Prostate gland (tissue), 2 donors: ENCODE data around the gene CHST2.

ENCODE experiments used
- POLR2A ChIP-seq: fragments of 450-650 bp; IDR thresholded peaks from one replicate; pipeline ENCODE4 v1.6.1; 2016; ENCODE audit warnings: antibody characterized with exemption, mild to moderate bottlenecking
- POLR2AphosphoS5 ChIP-seq: sonication (generic); formaldehyde crosslinking; IDR thresholded peaks from one replicate; pipeline ENCODE4 v1.6.1; 2017; ENCODE audit warnings: antibody characterized with exemption
- TF ChIP-seq, protein P1 (sequence below), 4 experiments: fragments of 200-600 bp in 2 of 4; fragments of 450-650 bp in 2 of 4; sonication (generic) in 2 of 4; IDR thresholded peaks; 1 replicate in 3 of 4; 2 replicates in 1 of 4; pipeline ENCODE4 v1.5.1; 2016 to 2019; ENCODE audit warnings: antibody characterized with exemption in 4 of 4, mild to moderate bottlenecking in 2 of 4, moderate library complexity in 2 of 4

DNA sequence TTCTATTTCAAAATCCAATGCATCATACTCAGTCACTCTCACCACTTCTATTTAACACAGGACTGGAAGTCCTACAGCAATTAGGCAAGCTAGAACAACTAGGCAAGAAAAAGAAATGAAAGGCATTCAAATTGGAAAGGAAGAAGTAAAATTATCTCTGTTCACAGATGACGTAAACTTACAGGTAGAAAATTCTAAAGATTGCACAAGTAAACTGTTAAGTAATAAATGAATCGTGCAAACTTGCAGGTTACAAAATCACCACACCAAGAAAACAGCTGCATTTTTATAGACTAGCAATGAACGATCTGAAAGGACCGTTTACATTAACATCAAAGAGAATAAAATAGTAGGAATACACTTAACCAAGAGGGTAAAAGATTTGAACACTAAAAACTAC, 36.2 kb downstream of the CHST2 start:
- TF ChIP-seq, protein P1, sequence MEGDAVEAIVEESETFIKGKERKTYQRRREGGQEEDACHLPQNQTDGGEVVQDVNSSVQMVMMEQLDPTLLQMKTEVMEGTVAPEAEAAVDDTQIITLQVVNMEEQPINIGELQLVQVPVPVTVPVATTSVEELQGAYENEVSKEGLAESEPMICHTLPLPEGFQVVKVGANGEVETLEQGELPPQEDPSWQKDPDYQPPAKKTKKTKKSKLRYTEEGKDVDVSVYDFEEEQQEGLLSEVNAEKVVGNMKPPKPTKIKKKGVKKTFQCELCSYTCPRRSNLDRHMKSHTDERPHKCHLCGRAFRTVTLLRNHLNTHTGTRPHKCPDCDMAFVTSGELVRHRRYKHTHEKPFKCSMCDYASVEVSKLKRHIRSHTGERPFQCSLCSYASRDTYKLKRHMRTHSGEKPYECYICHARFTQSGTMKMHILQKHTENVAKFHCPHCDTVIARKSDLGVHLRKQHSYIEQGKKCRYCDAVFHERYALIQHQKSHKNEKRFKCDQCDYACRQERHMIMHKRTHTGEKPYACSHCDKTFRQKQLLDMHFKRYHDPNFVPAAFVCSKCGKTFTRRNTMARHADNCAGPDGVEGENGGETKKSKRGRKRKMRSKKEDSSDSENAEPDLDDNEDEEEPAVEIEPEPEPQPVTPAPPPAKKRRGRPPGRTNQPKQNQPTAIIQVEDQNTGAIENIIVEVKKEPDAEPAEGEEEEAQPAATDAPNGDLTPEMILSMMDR (IDR thresholded peaks at IDR 0.05), result no peak
- TF ChIP-seq POLR2AphosphoS5 (no peak), POLR2A (no peak)
